ENCODE data around the gene BRAP. TPM values are rescaled to one million over a fixed set of nuclear protein-coding genes. Genes with fewer than 3 reads are reported as not detected.
"Not testable (repeated sequence)": the region's sequence is repeated elsewhere in the genome, so short reads cannot be mapped to it uniquely, and the experiment has no call there.

Gene BRAP
- total RNA-seq, 1 donor from 2014 or later: 12.0 TPM

DNA sequence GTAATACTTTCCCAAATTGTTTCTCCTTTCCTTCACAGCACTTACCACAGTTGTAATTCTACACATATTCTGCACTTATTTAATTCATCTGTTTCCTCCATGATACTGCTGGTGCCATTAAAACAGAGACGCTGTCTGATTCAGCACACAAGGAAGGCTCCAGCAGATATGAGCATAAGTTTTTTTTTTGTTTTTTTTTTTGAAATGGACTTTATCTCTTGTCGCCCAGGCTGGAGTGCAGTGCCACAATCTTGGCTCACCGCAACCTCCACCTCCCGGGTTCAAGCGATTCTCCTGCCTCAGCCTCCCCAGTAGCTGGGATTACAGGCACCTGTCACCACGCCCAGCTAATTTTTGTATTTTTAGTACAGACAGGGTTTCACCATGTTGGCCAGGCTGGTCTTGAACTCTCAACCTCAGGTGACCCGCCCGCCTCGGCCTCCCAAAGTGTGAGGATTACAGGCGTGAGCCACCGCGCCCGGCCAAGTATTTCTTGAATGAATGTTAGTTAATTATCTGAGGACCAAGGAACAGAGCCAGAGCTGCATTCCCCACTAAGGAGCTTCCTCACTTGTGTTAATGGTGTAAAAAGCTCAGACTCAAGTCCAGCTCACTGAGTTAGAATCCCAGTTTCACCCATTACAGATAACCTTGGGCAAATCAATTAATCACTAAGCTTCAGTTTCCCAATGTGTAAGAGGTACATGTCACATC is 1.1 kb downstream of the BRAP start:
- Histone ChIP-seq H3K4me3 (ENCODE audit: low read length in 3 of 3) (peak overlapping the region; percentile 100), H3K9ac (ENCODE audit: low read depth in 1 of 3, low read length in 3 of 3) (peak overlapping the region; percentile 99), H3K4me1 (ENCODE audit: control insufficient read depth in 3 of 3, insufficient read depth in 3 of 3, low read length in 3 of 3) (peaks cover 24 to 31% (median 24%) of the 10 kb centered on the region in 3 donors), H3K27ac (ENCODE audit: low read depth, low read length) (peak overlapping the region; percentile 87), H3K36me3 (ENCODE audit: control insufficient read depth in 3 of 3, insufficient read depth in 3 of 3, low read length in 3 of 3) (peaks cover 11 to 27% (median 18%) of the 10 kb centered on the region in 3 donors)
- H3K27me3 ChIP-seq (ENCODE audit: control insufficient read depth in 3 of 3, insufficient read depth in 3 of 3, low read length in 3 of 3); H3K9me3 ChIP-seq (ENCODE audit: control insufficient read depth in 3 of 3, low read length in 3 of 3): not testable (repeated sequence)

DNA sequence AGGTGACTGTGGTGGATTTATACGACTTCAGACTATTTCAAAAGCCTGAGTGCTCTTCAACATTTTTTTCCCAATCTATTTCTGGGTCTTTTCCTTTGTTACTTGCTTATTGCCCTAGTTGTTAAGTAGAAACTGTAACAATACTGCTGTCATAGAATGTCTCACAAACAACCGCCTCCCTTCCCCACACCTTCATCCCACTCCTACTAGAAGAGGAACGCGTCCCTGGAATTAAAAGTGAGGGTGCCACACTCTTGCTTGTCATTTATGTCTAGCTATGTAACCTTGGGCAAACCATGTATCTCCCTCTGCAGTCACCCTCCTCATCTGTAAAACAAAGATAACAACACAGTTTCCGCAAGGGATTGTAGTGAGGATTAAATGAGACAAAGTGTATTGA is 8.6 kb downstream of the BRAP start:
- H3K27me3 ChIP-seq (ENCODE audit: control insufficient read depth in 3 of 3, insufficient read depth in 3 of 3, low read length in 3 of 3): no peaks in the 10 kb centered on the region
- H3K9ac ChIP-seq (ENCODE audit: low read depth in 1 of 3, low read length in 3 of 3): no peak overlapping the region
- no peaks in the 10 kb centered on the region for H3K4me1 ChIP-seq (ENCODE audit: control insufficient read depth in 3 of 3, insufficient read depth in 3 of 3, low read length in 3 of 3)
- no peaks in the 10 kb centered on the region for H3K9me3 ChIP-seq (ENCODE audit: control insufficient read depth in 3 of 3, low read length in 3 of 3)
- H3K27ac ChIP-seq (ENCODE audit: low read depth, low read length): no peak overlapping the region
- peaks cover 38 to 70% (median 59%) of the 10 kb centered on the region in 3 donors for H3K36me3 ChIP-seq (ENCODE audit: control insufficient read depth in 3 of 3, insufficient read depth in 3 of 3, low read length in 3 of 3)
- no peak overlapping the region for H3K4me3 ChIP-seq (ENCODE audit: low read length in 3 of 3)

DNA sequence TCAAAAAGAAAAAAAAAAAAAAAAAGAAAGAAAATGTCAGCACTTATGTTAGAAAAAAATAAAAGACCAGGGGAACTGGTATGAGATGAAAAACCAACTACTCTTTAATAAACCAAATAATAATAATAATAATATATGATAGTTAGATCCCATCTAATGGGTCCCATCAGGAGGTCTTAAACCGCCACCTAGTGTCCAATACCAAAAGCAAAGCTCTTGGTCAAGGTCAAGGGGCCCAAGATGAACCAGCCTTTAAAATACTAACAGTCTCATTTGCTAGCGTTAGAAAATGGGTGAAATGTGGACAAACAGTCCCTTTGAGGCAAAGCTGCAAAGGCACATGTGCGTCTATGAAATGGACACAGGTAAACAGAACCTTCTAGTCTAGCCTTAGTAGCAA is 12.3 kb downstream of the BRAP start:
- no peaks in the 10 kb centered on the region for H3K4me1 ChIP-seq (ENCODE audit: control insufficient read depth in 3 of 3, insufficient read depth in 3 of 3, low read length in 3 of 3)
- no peaks in the 10 kb centered on the region for H3K9me3 ChIP-seq (ENCODE audit: control insufficient read depth in 3 of 3, low read length in 3 of 3)
- peaks cover 36 to 59% (median 58%) of the 10 kb centered on the region in 3 donors for H3K36me3 ChIP-seq (ENCODE audit: control insufficient read depth in 3 of 3, insufficient read depth in 3 of 3, low read length in 3 of 3)
- H3K27me3 ChIP-seq (ENCODE audit: control insufficient read depth in 3 of 3, insufficient read depth in 3 of 3, low read length in 3 of 3): no peaks in the 10 kb centered on the region
- H3K4me3 ChIP-seq (ENCODE audit: low read length in 3 of 3): no peak overlapping the region
- no peak overlapping the region for H3K9ac ChIP-seq (ENCODE audit: low read depth in 1 of 3, low read length in 3 of 3)
- no peak overlapping the region for H3K27ac ChIP-seq (ENCODE audit: low read depth, low read length)

DNA sequence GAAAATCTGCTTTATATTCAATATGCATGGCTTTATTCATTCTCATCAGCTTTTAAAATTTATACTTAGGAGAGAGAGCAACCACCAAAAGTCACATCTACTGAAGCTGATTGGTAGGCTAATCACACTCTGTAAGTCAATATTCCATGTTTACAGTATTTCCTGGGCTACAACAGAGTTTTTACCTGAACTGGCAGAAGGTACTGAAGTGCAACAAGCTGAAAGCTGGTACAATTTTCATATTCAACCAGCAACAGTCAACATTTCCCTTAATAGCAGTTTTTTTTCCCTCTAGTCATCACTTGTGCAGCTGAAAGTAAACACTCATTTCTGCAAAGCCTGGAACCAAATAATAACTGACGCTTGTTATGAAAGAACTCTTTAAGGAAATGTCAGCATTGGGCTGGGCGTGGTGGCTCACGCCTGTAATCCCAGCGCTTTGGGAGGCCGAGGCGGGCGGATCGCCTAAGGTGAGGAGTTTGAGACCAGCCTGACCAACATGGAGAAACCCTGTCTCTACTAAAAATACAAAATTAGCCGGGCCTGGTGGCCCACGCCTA is 12.9 kb downstream of the BRAP start:
- Histone ChIP-seq H3K9me3 (ENCODE audit: control insufficient read depth in 3 of 3, low read length in 3 of 3) (no peaks in the 10 kb centered on the region), H3K36me3 (ENCODE audit: control insufficient read depth in 3 of 3, insufficient read depth in 3 of 3, low read length in 3 of 3) (peaks cover 35 to 58% (median 58%) of the 10 kb centered on the region in 3 donors), H3K27me3 (ENCODE audit: control insufficient read depth in 3 of 3, insufficient read depth in 3 of 3, low read length in 3 of 3) (no peaks in the 10 kb centered on the region), H3K4me1 (ENCODE audit: control insufficient read depth in 3 of 3, insufficient read depth in 3 of 3, low read length in 3 of 3) (no peaks in the 10 kb centered on the region), H3K27ac (ENCODE audit: low read depth, low read length) (no peak overlapping the region), H3K9ac (ENCODE audit: low read depth in 1 of 3, low read length in 3 of 3) (no peak overlapping the region), H3K4me3 (ENCODE audit: low read length in 3 of 3) (no peak overlapping the region)

DNA sequence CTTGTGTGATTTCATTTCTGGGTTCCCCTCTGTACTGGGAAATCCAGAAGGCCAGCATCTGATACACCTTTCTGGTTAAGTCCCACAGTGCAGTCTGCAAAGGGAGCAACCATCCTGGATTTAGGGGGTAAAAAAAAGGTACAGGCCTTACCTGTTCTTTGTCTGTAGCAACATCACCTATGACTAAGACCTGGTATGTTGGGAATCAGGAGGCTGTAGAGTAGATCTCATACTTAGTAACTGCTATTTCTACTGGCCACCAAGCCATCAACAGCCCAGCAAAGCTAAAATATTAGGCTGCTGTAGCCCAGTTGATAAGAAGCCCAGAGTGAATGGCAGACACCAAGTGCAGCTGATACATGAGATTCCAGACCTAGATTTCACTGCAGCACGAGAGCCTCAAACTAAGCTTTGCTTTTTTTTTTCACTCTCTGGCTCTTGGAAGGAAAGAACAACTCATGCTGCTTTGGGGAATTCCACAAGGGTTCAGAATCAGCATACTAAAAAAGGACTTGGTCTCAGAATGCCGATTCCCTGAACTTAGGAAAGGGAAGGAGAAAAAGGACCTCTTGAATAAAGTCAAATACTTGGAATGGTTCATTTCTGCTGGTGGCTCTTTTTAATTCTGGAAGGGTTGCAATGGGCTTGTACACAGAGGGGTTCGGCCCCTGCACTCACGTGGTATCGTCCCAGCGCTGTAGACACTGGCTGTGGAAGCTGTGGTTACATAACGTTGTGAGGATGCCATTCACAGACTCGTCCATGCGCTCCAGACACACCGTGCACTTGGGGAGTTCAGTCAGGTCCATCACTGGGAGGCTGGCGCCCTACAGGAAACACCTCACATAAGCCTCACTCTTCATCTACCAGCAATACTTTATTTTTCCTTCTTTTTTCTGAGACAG is 20.5 kb downstream of the BRAP start:
- H3K4me3 ChIP-seq (ENCODE audit: low read length in 3 of 3): no peak overlapping the region
- H3K27me3 ChIP-seq (ENCODE audit: control insufficient read depth in 3 of 3, insufficient read depth in 3 of 3, low read length in 3 of 3): no peaks in the 10 kb centered on the region
- H3K9ac ChIP-seq (ENCODE audit: low read depth in 1 of 3, low read length in 3 of 3): peak overlapping the region in 1 of 3 donors; percentile 1
- H3K4me1 ChIP-seq (ENCODE audit: control insufficient read depth in 3 of 3, insufficient read depth in 3 of 3, low read length in 3 of 3): peaks cover 10 to 16% (median 11%) of the 10 kb centered on the region in 3 donors
- peak overlapping the region; percentile 28 for H3K27ac ChIP-seq (ENCODE audit: low read depth, low read length)
- peaks cover 23 to 32% (median 24%) of the 10 kb centered on the region in 3 donors for H3K36me3 ChIP-seq (ENCODE audit: control insufficient read depth in 3 of 3, insufficient read depth in 3 of 3, low read length in 3 of 3)
- no peaks in the 10 kb centered on the region for H3K9me3 ChIP-seq (ENCODE audit: control insufficient read depth in 3 of 3, low read length in 3 of 3)

DNA sequence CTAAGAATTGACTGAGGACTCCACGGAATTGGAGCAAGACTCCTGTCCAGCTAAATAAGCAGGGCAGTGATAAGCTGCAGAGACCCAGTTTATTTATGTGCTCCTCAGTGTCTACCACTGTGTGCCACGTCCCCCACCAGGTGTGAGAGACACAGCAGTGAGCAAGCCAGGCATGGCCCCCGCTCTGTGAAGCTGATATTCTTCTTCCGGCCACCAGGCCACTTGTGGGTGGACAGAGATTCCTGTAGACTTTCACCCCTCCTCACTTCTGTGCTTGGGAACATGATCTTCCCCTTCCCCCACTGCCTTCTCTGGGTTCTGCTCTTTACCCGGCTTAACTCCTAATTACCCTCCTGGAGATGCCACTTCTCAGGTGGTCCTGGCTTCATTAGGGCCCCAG is 21.3 kb downstream of the BRAP start:
- Histone ChIP-seq H3K4me1 (ENCODE audit: control insufficient read depth in 3 of 3, insufficient read depth in 3 of 3, low read length in 3 of 3) (peaks cover 10 to 16% (median 11%) of the 10 kb centered on the region in 3 donors), H3K27me3 (ENCODE audit: control insufficient read depth in 3 of 3, insufficient read depth in 3 of 3, low read length in 3 of 3) (no peaks in the 10 kb centered on the region), H3K36me3 (ENCODE audit: control insufficient read depth in 3 of 3, insufficient read depth in 3 of 3, low read length in 3 of 3) (peaks cover 19 to 26% (median 26%) of the 10 kb centered on the region in 3 donors), H3K4me3 (ENCODE audit: low read length in 3 of 3) (no peak overlapping the region), H3K9ac (ENCODE audit: low read depth in 1 of 3, low read length in 3 of 3) (no peak overlapping the region), H3K27ac (ENCODE audit: low read depth, low read length) (peak overlapping the region; percentile 28), H3K9me3 (ENCODE audit: control insufficient read depth in 3 of 3, low read length in 3 of 3) (no peaks in the 10 kb centered on the region)

DNA sequence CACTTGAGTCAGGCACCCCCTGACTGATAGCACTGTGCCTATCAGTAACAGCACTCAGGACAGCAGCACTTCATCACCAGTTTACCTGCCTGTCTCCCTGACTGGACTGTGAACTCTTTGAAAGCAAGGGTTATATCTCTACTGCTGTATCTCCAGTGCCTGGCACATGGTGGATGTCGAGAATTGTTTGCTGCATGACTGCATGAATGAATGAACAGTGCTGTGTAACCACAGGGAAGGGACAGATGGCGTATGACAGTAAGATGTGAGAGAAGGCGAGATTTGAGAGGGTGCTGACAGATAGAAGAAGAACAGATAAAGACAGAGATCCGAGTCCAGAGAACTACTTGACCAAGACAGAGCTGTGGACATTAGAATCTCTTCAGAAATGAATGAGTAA is 29.7 kb downstream of the BRAP start:
- Histone ChIP-seq H3K9me3 (ENCODE audit: control insufficient read depth in 3 of 3, low read length in 3 of 3) (no peaks in the 10 kb centered on the region), H3K27ac (ENCODE audit: low read depth, low read length) (no peak overlapping the region), H3K4me1 (ENCODE audit: control insufficient read depth in 3 of 3, insufficient read depth in 3 of 3, low read length in 3 of 3) (no peaks in the 10 kb centered on the region), H3K9ac (ENCODE audit: low read depth in 1 of 3, low read length in 3 of 3) (no peak overlapping the region), H3K36me3 (ENCODE audit: control insufficient read depth in 3 of 3, insufficient read depth in 3 of 3, low read length in 3 of 3) (peaks cover 21 to 48% (median 47%) of the 10 kb centered on the region in 3 donors), H3K27me3 (ENCODE audit: control insufficient read depth in 3 of 3, insufficient read depth in 3 of 3, low read length in 3 of 3) (no peaks in the 10 kb centered on the region), H3K4me3 (ENCODE audit: low read length in 3 of 3) (no peak overlapping the region)

DNA sequence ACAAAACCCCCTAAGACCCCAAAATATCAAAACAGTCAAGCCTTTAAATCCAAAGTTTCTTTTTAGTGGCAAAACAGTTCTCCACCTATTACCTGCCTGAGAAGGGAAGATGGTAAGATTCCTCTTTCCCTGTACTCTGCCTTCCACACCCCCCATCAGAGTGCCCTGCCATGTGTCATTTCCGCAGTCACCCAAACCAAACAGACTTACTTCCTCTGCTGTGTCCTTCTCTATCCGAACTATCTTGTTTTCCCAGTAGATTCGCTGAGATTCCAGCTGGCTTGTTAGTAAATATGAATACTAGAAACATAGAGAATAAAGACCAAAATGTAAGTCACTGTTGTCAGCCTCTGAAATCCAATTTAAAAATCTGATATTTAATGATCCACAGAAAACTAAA is 30.4 kb downstream of the BRAP start:
- Histone ChIP-seq H3K4me3 (ENCODE audit: low read length in 3 of 3) (no peak overlapping the region), H3K27me3 (ENCODE audit: control insufficient read depth in 3 of 3, insufficient read depth in 3 of 3, low read length in 3 of 3) (no peaks in the 10 kb centered on the region), H3K9ac (ENCODE audit: low read depth in 1 of 3, low read length in 3 of 3) (no peak overlapping the region), H3K36me3 (ENCODE audit: control insufficient read depth in 3 of 3, insufficient read depth in 3 of 3, low read length in 3 of 3) (peaks cover 21 to 51% (median 45%) of the 10 kb centered on the region in 3 donors), H3K4me1 (ENCODE audit: control insufficient read depth in 3 of 3, insufficient read depth in 3 of 3, low read length in 3 of 3) (no peaks in the 10 kb centered on the region), H3K27ac (ENCODE audit: low read depth, low read length) (no peak overlapping the region), H3K9me3 (ENCODE audit: control insufficient read depth in 3 of 3, low read length in 3 of 3) (no peaks in the 10 kb centered on the region)

DNA sequence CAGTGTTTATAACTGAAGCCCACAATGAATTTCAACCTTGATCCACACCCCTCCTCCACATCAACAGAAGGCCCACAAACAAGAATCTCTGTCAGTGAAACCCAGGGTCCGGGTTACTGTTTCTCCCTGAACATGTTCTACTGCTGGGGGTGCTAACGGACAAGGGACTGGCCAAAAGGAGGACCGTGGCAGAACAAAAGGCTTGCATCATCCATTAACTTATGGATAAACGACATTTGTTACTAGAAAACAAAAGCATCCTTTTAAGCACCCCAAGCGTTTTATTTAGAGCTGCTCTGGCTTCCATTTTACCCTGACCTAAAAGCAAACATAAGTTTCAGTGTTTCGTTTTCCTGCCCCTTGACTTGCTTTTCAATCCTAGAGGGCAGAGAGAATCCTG is 32.2 kb downstream of the BRAP start:
- no peak overlapping the region for H3K27ac ChIP-seq (ENCODE audit: low read depth, low read length)
- peaks cover 30 to 59% (median 41%) of the 10 kb centered on the region in 3 donors for H3K36me3 ChIP-seq (ENCODE audit: control insufficient read depth in 3 of 3, insufficient read depth in 3 of 3, low read length in 3 of 3)

DNA sequence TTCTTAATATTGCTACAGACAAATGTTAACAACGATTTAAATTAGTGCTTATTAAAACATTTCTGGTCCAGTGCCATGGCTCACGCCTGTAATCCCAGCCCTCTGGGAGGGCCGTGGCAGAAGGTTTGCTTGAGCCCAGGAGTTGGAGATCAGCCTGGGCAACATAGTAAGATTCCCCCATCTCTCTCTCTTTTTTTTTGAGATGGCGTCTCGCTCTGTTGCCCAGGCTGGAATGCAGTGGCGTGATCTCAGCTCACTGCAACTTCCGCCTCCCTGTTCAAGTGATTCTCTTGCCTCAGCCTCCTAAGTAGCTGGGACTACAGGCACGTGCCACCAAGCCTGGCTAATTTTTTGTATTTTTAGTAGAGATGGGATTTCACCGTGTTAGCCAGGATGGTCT is 33.2 kb downstream of the BRAP start:
- not testable (repeated sequence) for H3K4me1 ChIP-seq (ENCODE audit: control insufficient read depth in 3 of 3, insufficient read depth in 3 of 3, low read length in 3 of 3); H3K9ac ChIP-seq (ENCODE audit: low read depth in 1 of 3, low read length in 3 of 3); H3K4me3 ChIP-seq (ENCODE audit: low read length in 3 of 3); H3K9me3 ChIP-seq (ENCODE audit: control insufficient read depth in 3 of 3, low read length in 3 of 3); H3K27ac ChIP-seq (ENCODE audit: low read depth, low read length); H3K27me3 ChIP-seq (ENCODE audit: control insufficient read depth in 3 of 3, insufficient read depth in 3 of 3, low read length in 3 of 3)
- peaks cover 27 to 57% (median 45%) of the 10 kb centered on the region in 3 donors for H3K36me3 ChIP-seq (ENCODE audit: control insufficient read depth in 3 of 3, insufficient read depth in 3 of 3, low read length in 3 of 3)

More for the DNA sequence above, 32.2 kb downstream of the BRAP start:
- Histone ChIP-seq H3K4me3 (ENCODE audit: low read length in 3 of 3) (no peak overlapping the region), H3K27me3 (ENCODE audit: control insufficient read depth in 3 of 3, insufficient read depth in 3 of 3, low read length in 3 of 3) (no peaks in the 10 kb centered on the region), H3K9ac (ENCODE audit: low read depth in 1 of 3, low read length in 3 of 3) (no peak overlapping the region), H3K4me1 (ENCODE audit: control insufficient read depth in 3 of 3, insufficient read depth in 3 of 3, low read length in 3 of 3) (no peaks in the 10 kb centered on the region), H3K9me3 (ENCODE audit: control insufficient read depth in 3 of 3, low read length in 3 of 3) (no peaks in the 10 kb centered on the region)

Data from skeletal muscle tissue (tissue), 4 donors.